DND-41 (cell line): ENCODE results near the gene NKX2-3.

Experiments
- ATAC-seq: fragments of 200-7000 bp; cut with Tn5 transposase; 3 replicates; pipeline ENCODE4 v1.9.1; 2021; ENCODE audit warnings: low read depth; ENCODE audit not compliant: insufficient read depth
- DNase-seq: peaks from one replicate; pipeline ENCODE4 v3.0.0-alpha.2; 2020
- H2AFZ ChIP-seq: 2 replicates; pipeline ENCODE4 v1.6.0; 2012; ENCODE audit warnings: low read depth, low read length
- H3K27ac ChIP-seq: 2 replicates; pipeline ENCODE4 v1.5.1; 2012; ENCODE audit warnings: low read length, inconsistent platforms
- H3K27me3 ChIP-seq: fragments of 200-600 bp; sonication (generic); 2 replicates; pipeline ENCODE4 v1.6.0; 2012; ENCODE audit warnings: low read length, mild to moderate bottlenecking, inconsistent platforms; ENCODE audit not compliant: insufficient read depth, poor library complexity
- H3K36me3 ChIP-seq: 2 replicates; pipeline ENCODE4 v1.5.1; 2012; ENCODE audit warnings: low read length, inconsistent platforms; ENCODE audit not compliant: insufficient read depth
- H3K4me1 ChIP-seq: 2 replicates; pipeline ENCODE4 v1.5.1; 2012; ENCODE audit warnings: mild to moderate bottlenecking, low read length; ENCODE audit not compliant: insufficient read depth
- H3K4me2 ChIP-seq: 2 replicates; pipeline ENCODE4 v1.6.0; 2012; ENCODE audit warnings: mild to moderate bottlenecking, moderate library complexity, low read length, inconsistent platforms; ENCODE audit not compliant: insufficient read depth
- H3K4me3 ChIP-seq, 2 experiments: fragments of 200-600 bp in 1 of 2; shearing (Covaris generic) in 1 of 2; 2 replicates each; pipeline ENCODE4 v1.5.1; 2012 to 2016; ENCODE audit warnings: inconsistent platforms in 2 of 2, low read length in 2 of 2, mild to moderate bottlenecking in 2 of 2, low read depth in 1 of 2, moderate library complexity in 1 of 2
- H3K79me2 ChIP-seq: 2 replicates; pipeline ENCODE4 v1.6.0; 2012; ENCODE audit warnings: low read length, inconsistent platforms; ENCODE audit not compliant: insufficient read depth
- H3K9ac ChIP-seq: 2 replicates; pipeline ENCODE4 v1.6.0; 2012; ENCODE audit warnings: low read depth, mild to moderate bottlenecking, inconsistent platforms, low read length, moderate library complexity
- H3K9me3 ChIP-seq: 2 replicates; pipeline ENCODE4 v1.5.1; 2012; ENCODE audit warnings: low read length, moderate library complexity, mild to moderate bottlenecking, inconsistent platforms; ENCODE audit not compliant: insufficient read depth, severe bottlenecking
- H4K20me1 ChIP-seq: 2 replicates; pipeline ENCODE4 v1.6.0; 2012; ENCODE audit warnings: low read length; ENCODE audit not compliant: insufficient read depth
- EZH2 ChIP-seq: IDR thresholded peaks from 3 replicates; pipeline ENCODE4 v1.6.1; 2012; ENCODE audit warnings: borderline replicate concordance, low read depth, mild to moderate bottlenecking, moderate library complexity, low read length, inconsistent platforms; ENCODE audit not compliant: severe bottlenecking
- TF ChIP-seq, protein P1 (sequence below): IDR thresholded peaks from 2 replicates; pipeline ENCODE4 v1.5.1; 2012; ENCODE audit warnings: borderline replicate concordance, low read length, moderate library complexity, mild to moderate bottlenecking; ENCODE audit not compliant: poor library complexity, severe bottlenecking; ENCODE audit errors: extremely low read depth

Gene NKX2-3

DNA sequence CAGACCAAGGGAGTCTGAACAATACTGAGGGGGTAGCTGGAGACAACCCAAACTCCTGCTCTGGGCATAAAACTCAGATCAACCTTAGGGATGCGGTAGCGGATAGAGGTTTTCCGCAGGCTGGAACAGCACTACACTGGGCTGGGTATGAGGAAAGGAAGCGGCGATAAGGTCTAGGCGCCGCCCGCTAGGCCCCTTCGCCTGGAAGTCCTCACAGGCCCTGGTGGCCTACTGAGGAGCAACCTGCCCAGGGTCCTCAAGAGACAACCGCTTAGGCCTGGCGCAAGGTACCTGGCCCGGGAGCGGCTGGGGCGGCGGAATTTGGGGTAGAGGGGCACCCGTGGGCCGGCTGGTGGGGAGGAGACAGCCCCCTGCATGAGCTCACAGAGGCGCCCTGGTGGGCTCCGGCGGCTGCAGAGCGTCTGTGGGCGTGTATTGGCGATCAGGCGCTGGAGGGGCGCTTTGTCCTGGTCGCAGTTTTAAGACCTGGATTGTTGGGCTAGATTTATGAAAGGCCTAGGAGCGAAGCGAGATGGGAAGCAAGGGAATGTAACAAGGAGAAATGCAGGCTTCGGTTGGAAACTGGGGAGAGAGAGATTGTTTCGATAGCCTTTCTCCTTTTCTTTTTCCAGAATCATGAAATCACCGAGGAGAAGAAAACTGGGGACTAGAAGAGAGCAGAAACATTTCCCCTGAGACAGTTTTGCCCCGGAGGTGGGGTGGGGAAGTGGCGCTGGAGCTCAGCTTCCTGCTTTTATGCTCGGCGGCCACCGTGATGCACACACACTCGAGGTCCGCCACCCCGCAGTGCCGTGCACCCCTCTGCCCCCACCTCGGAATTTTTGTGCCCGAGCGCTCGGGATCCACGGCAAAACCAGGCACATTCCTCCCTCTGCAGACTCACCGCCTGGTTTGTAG lies 2.4 kb upstream of the NKX2-3 start:
- H3K27me3 ChIP-seq: no peaks in the 10 kb centered on the region

DNA sequence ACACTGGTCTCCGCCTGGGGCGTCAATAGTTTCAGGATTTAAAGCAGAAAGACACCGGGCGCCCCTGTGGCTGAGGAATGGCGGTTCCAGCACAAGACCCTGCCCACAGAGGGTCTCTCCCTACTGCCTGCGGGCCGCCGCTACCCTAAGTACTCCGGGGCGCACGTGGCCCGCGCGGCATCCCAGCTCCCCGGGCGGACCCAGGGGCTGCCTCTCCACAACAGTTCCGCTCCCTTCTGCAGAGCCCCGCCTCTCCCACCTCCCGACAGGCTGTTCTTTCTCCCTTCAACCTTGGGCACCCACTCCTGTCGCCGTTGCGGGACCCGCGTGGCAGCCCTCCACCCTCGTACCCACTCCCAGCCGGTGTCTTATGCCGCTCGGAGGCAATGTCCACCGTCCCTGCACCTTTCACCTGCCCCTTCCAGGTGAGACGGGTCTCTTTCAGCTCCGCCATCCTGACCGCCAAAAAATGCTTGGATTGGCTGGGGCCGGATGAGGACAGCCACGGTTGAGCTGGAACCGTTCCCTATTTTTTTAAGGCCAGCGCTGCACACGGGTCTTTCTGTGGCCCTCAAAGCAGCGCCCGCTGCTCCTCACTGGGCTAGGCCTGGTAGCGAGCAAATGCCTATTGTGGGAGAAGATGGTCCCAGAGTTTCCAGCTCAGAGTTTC lies 1.6 kb upstream of the NKX2-3 start:
- H4K20me1 ChIP-seq: no peaks in the 10 kb centered on the region
- H3K36me3 ChIP-seq: no peaks in the 10 kb centered on the region
- H3K4me1 ChIP-seq: no peaks in the 10 kb centered on the region
- H3K4me3 ChIP-seq: no peak overlapping the region
- no peaks in the 10 kb centered on the region for H3K9me3 ChIP-seq
- H3K9ac ChIP-seq: no peak overlapping the region
- no peaks in the 10 kb centered on the region for H3K27me3 ChIP-seq
- TF ChIP-seq EZH2: no peak
- TF ChIP-seq, protein P1, sequence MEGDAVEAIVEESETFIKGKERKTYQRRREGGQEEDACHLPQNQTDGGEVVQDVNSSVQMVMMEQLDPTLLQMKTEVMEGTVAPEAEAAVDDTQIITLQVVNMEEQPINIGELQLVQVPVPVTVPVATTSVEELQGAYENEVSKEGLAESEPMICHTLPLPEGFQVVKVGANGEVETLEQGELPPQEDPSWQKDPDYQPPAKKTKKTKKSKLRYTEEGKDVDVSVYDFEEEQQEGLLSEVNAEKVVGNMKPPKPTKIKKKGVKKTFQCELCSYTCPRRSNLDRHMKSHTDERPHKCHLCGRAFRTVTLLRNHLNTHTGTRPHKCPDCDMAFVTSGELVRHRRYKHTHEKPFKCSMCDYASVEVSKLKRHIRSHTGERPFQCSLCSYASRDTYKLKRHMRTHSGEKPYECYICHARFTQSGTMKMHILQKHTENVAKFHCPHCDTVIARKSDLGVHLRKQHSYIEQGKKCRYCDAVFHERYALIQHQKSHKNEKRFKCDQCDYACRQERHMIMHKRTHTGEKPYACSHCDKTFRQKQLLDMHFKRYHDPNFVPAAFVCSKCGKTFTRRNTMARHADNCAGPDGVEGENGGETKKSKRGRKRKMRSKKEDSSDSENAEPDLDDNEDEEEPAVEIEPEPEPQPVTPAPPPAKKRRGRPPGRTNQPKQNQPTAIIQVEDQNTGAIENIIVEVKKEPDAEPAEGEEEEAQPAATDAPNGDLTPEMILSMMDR: no peak
- DNase-seq (no peak), ATAC-seq (no peak)
- no peaks in the 10 kb centered on the region for H3K79me2 ChIP-seq
- H3K4me2 ChIP-seq: no peak overlapping the region
- no peak overlapping the region for H3K27ac ChIP-seq
- H2AFZ ChIP-seq: no peak overlapping the region

More for the DNA sequence above, 2.4 kb upstream of the NKX2-3 start:
- no peak overlapping the region for H3K4me2 ChIP-seq
- no peak overlapping the region for H3K9ac ChIP-seq
- DNase-seq (no peak), ATAC-seq (no peak)
- H3K4me1 ChIP-seq: no peaks in the 10 kb centered on the region
- H3K4me3 ChIP-seq: no peak overlapping the region
- H3K79me2 ChIP-seq: no peaks in the 10 kb centered on the region
- no peaks in the 10 kb centered on the region for H3K9me3 ChIP-seq
- no peaks in the 10 kb centered on the region for H3K36me3 ChIP-seq
- no peak overlapping the region for H2AFZ ChIP-seq
- H3K27ac ChIP-seq: no peak overlapping the region
- TF ChIP-seq EZH2: no peak
- TF ChIP-seq, protein P1: no peak
- no peaks in the 10 kb centered on the region for H4K20me1 ChIP-seq

DNA sequence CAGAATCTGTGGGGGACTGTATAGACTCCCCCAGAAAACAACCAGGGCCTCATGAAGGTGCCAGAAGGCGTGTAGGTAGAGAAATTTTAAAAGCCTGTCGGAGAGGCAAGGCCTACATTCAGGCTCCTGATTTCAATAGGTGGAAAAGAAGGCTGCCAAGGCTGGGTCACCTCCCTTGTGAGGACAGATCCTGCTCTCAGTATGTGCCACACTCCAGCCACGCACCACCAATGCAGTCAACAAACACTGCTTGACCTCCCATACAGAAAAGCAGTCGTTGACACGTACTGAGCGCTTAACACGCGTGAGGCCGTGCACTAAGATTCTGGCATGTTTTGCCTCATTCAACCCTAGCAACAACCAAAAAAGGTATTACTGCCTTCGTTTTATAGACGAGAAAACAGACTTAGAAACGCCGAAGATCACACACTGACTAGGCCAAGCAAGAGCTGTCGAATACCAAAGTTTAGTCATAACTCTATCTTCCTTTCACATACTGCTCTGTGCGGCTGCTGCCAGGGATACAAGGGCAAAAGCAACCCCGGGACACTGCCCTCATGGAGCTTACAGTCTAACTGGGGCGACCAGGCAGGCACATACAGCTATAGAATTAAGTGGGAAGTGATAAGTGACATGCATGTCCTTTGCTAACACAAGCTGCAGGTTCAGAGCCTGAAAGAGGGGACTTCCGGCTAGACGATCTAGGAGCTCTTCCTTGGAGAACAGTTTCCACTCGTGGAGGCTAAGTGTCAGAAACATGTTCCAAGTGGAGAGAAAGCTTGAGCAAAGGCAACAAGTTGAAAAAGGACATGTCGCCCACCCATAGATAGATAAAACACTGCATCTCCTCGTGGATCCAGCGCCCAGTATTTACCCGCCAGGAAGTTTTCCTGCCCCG lies 797 bp upstream of the NKX2-3 start:
- Histone ChIP-seq H3K36me3 (no peaks in the 10 kb centered on the region), H3K9me3 (no peaks in the 10 kb centered on the region), H3K27ac (no peak overlapping the region), H4K20me1 (no peaks in the 10 kb centered on the region), H3K4me2 (no peak overlapping the region), H3K79me2 (no peaks in the 10 kb centered on the region), H2AFZ (no peak overlapping the region), H3K4me3 (no peak overlapping the region), H3K27me3 (no peaks in the 10 kb centered on the region), H3K4me1 (no peaks in the 10 kb centered on the region), H3K9ac (no peak overlapping the region)
- DNase-seq (no peak), ATAC-seq (no peak)
- TF ChIP-seq, protein P1: no peak
- TF ChIP-seq EZH2: no peak
